ENCODE data around the gene USP53.

DNA sequence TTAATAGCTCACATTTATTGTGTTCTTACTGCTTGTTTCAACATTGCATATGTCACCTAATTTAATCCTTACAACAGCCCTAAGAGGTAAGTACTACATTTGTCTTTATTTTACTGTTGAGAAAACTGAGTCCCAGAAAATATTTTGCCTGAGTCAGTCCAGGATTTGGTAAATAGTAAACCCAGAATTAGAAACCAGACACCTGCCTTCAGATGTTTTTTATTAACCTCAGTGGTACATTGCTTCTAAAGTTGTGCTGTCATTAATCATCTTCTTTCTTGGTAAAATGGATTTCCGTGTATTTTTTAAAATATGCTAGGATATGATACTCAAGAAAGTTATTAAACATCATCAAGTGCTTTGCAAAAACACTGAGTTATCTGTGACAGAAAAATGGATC is 31.4 kb downstream of the USP53 start:
- TF ChIP-seq CTCF (IDR thresholded peaks at IDR 0.05; ENCODE audit: insufficient read depth, low read depth, low read length): no peak
- TF ChIP-seq EZH2 (IDR thresholded peaks at IDR 0.05; ENCODE audit: insufficient read depth, low read length): no peak
